Thyroid gland (tissue), 4 donors: Measurements from ENCODE around the gene DLG3.

Source experiments
- CTCF ChIP-seq, 6 experiments: fragments of 200-600 bp in 3 of 6; fragments of 450-650 bp in 3 of 6; sonication (generic) in 3 of 6; IDR thresholded peaks; one replicate each; pipeline ENCODE4 v1.5.1; 2016 to 2019; ENCODE audit warnings: antibody characterized with exemption in 6 of 6, mild to moderate bottlenecking in 2 of 6, inconsistent platforms in 1 of 6, moderate library complexity in 1 of 6
- POLR2A ChIP-seq, 2 donors: fragments of 450-650 bp; IDR thresholded peaks; one replicate each; pipeline ENCODE4 v1.6.1; 2017; ENCODE audit warnings: antibody characterized with exemption in 2 of 2, mild to moderate bottlenecking in 2 of 2, moderate library complexity in 1 of 2

GRCh38 chrX:70455366-70456202 is 10.9 kb downstream of the DLG3 start:
- TF ChIP-seq CTCF (IDR thresholded peaks at IDR 0.05) = no peak
- peak in 1 of 2 donors; percentile 8 for TF ChIP-seq POLR2A (IDR thresholded peaks at IDR 0.05)
